Measurements from ENCODE around the gene TEX44.
"Not testable (repeated sequence)": the region's sequence is repeated elsewhere in the genome, so short reads cannot be mapped to it uniquely, and the experiment has no call there.

TEX44 gene

DNA sequence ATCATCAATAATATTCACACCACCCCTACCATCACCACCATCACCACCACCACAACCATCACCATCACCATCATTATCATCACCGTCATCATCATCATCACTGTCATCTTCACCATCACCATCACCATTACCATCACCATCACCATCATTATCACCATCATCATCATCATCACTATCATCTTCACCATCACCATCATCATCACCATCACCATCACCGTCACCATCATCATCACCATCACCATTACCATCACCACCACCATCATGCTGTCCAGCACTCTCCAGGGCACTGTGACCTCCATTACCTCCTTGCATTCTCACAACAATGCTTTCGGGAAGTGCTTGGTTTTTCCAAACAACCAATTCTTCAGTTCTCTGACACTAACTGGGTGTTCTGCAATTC lies 13.1 kb upstream of the TEX44 start:
- H3K27ac ChIP-seq (ENCODE audit: low read length), result no peak overlapping the region
- H3K36me3 ChIP-seq (replicated peaks; ENCODE audit: low read depth, low read length), result no peaks in the 10 kb centered on the region
- H4K20me1 ChIP-seq (ENCODE audit: insufficient read depth, low read length), result no peaks in the 10 kb centered on the region

DNA sequence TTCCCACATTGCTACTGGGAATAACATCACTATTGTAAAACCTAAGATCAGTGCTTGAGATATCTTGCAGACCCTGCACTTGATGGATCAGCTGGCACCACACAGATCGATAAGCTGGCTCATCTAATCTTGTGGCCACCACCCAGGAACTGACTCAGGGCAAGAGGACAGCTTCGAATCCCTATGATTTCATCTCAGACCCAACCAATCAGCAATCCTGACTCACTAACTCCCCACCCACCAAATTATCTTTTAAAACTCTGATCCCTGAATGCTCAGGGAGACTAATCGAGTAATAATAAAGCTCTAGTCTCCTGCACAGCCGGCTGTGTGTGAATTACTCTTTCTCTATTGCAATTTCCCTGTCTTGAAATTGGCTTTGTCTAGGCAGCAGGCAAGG lies 11.3 kb upstream of the TEX44 start:
- no peaks in the 10 kb centered on the region for H3K36me3 ChIP-seq (replicated peaks; ENCODE audit: low read depth, low read length)
- no peak overlapping the region for H3K9ac ChIP-seq (ENCODE audit: low read length)
- no peak overlapping the region for H2AFZ ChIP-seq (ENCODE audit: low read depth, low read length)
- H3K9me3 ChIP-seq (ENCODE audit: insufficient read depth, low read length), result no peaks in the 10 kb centered on the region
- no peak overlapping the region for H3K4me3 ChIP-seq (ENCODE audit: low read length)
- H3K79me2 ChIP-seq (ENCODE audit: low read length), result no peaks in the 10 kb centered on the region
- no peak overlapping the region for H3K4me2 ChIP-seq (ENCODE audit: low read length)
- H4K20me1 ChIP-seq (ENCODE audit: insufficient read depth, low read length), result no peaks in the 10 kb centered on the region
- no peaks in the 10 kb centered on the region for H3K4me1 ChIP-seq (ENCODE audit: low read length)
- no peaks in the 10 kb centered on the region for H3K27me3 ChIP-seq (ENCODE audit: low read depth, low read length)
- no peak overlapping the region for H3K27ac ChIP-seq (ENCODE audit: low read length)
- no peak for TF ChIP-seq EZH2phosphoT487 (IDR thresholded peaks at IDR 0.05; ENCODE audit: low read depth)
- TF ChIP-seq, protein P1, sequence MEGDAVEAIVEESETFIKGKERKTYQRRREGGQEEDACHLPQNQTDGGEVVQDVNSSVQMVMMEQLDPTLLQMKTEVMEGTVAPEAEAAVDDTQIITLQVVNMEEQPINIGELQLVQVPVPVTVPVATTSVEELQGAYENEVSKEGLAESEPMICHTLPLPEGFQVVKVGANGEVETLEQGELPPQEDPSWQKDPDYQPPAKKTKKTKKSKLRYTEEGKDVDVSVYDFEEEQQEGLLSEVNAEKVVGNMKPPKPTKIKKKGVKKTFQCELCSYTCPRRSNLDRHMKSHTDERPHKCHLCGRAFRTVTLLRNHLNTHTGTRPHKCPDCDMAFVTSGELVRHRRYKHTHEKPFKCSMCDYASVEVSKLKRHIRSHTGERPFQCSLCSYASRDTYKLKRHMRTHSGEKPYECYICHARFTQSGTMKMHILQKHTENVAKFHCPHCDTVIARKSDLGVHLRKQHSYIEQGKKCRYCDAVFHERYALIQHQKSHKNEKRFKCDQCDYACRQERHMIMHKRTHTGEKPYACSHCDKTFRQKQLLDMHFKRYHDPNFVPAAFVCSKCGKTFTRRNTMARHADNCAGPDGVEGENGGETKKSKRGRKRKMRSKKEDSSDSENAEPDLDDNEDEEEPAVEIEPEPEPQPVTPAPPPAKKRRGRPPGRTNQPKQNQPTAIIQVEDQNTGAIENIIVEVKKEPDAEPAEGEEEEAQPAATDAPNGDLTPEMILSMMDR (IDR thresholded peaks at IDR 0.05; ENCODE audit: low read depth, low read length), result no peak

More for the DNA sequence above, 13.1 kb upstream of the TEX44 start:
- no peak overlapping the region for H3K4me2 ChIP-seq (ENCODE audit: low read length)
- H2AFZ ChIP-seq (ENCODE audit: low read depth, low read length), result no peak overlapping the region
- H3K9me3 ChIP-seq (ENCODE audit: insufficient read depth, low read length), result no peaks in the 10 kb centered on the region
- no peaks in the 10 kb centered on the region for H3K4me1 ChIP-seq (ENCODE audit: low read length)
- no peak for TF ChIP-seq EZH2phosphoT487 (IDR thresholded peaks at IDR 0.05; ENCODE audit: low read depth)
- TF ChIP-seq, protein P1 (IDR thresholded peaks at IDR 0.05; ENCODE audit: low read depth, low read length), result no peak
- H3K9ac ChIP-seq (ENCODE audit: low read length), result no peak overlapping the region
- no peaks in the 10 kb centered on the region for H3K79me2 ChIP-seq (ENCODE audit: low read length)
- no peaks in the 10 kb centered on the region for H3K27me3 ChIP-seq (ENCODE audit: low read depth, low read length)
- H3K4me3 ChIP-seq (ENCODE audit: low read length), result no peak overlapping the region

DNA sequence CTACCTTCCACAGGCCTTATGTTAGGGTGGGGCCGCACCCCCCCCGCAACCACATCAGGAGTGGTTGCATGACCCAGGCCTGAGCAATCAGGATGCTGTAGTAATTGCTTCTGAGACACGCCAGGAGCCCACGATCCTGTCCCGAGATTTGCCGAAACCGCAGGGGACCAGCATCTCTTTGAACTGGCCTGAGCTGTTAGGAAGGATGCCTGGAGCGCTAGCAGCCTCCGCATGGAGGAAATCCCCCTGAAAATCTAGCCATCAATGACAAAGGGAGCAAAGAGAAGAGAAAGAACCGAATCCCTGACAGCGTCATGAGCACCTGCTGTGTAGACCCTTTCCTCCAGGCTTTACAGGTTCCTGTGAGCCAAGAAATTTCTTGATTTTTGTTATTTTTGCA lies 8.7 kb upstream of the TEX44 start:
- no peak overlapping the region for H2AFZ ChIP-seq (ENCODE audit: low read depth, low read length)
- H3K27ac ChIP-seq (ENCODE audit: low read length), result no peak overlapping the region
- H3K27me3 ChIP-seq (ENCODE audit: low read depth, low read length), result no peaks in the 10 kb centered on the region
- H3K4me2 ChIP-seq (ENCODE audit: low read length), result no peak overlapping the region
- H3K36me3 ChIP-seq (replicated peaks; ENCODE audit: low read depth, low read length), result no peaks in the 10 kb centered on the region
- no peaks in the 10 kb centered on the region for H3K79me2 ChIP-seq (ENCODE audit: low read length)
- H3K4me1 ChIP-seq (ENCODE audit: low read length), result no peaks in the 10 kb centered on the region
- no peaks in the 10 kb centered on the region for H4K20me1 ChIP-seq (ENCODE audit: insufficient read depth, low read length)
- H3K4me3 ChIP-seq (ENCODE audit: low read length), result no peak overlapping the region
- H3K9me3 ChIP-seq (ENCODE audit: insufficient read depth, low read length), result no peaks in the 10 kb centered on the region
- H3K9ac ChIP-seq (ENCODE audit: low read length), result no peak overlapping the region
- TF ChIP-seq EZH2phosphoT487 (IDR thresholded peaks at IDR 0.05; ENCODE audit: low read depth), result no peak
- TF ChIP-seq, protein P1 (IDR thresholded peaks at IDR 0.05; ENCODE audit: low read depth, low read length), result no peak

DNA sequence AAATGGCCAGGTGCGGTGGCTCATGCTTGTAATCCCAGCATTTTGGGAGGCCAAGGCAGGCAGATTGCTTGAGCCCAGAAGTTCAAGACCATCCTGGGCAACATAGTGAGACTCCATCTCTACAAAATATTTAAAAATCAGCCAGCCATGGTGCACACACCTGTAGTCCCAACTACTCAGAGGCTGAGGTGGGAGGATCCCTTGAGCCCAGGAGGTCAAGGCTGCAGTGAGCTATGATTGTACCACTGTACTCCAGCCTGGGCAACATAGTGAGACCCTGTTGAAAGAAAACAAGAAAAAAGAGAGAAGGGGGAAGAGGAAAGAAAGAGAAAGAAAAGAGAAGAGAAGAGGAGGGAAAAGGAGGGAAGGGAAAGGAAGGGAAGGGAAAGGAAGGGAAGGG lies 4.9 kb upstream of the TEX44 start:
- H4K20me1 ChIP-seq (ENCODE audit: insufficient read depth, low read length); H3K79me2 ChIP-seq (ENCODE audit: low read length): not testable (repeated sequence)

DNA sequence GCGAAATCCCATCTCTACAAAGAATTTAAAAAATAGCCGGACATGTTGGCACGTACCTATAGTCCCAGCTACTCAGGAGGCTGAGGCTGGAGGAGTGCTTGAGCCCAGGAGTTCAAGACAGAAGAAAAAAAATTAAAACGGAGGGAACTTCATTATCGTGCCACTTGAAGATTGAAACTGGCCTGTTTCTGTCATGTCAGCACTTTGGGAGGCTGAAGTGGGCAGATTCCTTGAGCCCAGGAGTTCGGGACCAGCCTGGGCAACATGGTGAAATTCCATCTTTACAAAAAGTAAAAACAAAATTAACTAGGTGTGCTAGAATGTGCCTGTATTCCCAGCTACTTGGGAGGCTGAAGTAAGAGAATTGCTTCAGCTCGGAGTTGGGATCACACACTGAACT lies 3.0 kb upstream of the TEX44 start:
- Histone ChIP-seq H3K36me3 (replicated peaks; ENCODE audit: low read depth, low read length) (no peaks in the 10 kb centered on the region), H3K4me2 (ENCODE audit: low read length) (no peak overlapping the region), H3K9ac (ENCODE audit: low read length) (no peak overlapping the region), H3K27ac (ENCODE audit: low read length) (no peak overlapping the region), H3K79me2 (ENCODE audit: low read length) (no peaks in the 10 kb centered on the region), H4K20me1 (ENCODE audit: insufficient read depth, low read length) (no peaks in the 10 kb centered on the region), H2AFZ (ENCODE audit: low read depth, low read length) (no peak overlapping the region), H3K4me3 (ENCODE audit: low read length) (no peak overlapping the region), H3K9me3 (ENCODE audit: insufficient read depth, low read length) (no peaks in the 10 kb centered on the region), H3K27me3 (ENCODE audit: low read depth, low read length) (no peaks in the 10 kb centered on the region), H3K4me1 (ENCODE audit: low read length) (peaks cover 3% of the 10 kb centered on the region)
- TF ChIP-seq EZH2phosphoT487 (IDR thresholded peaks at IDR 0.05; ENCODE audit: low read depth), result no peak
- TF ChIP-seq, protein P1 (IDR thresholded peaks at IDR 0.05; ENCODE audit: low read depth, low read length), result no peak

More for the DNA sequence above, 4.9 kb upstream of the TEX44 start:
- not testable (repeated sequence) for H3K4me3 ChIP-seq (ENCODE audit: low read length); H3K9me3 ChIP-seq (ENCODE audit: insufficient read depth, low read length); H3K36me3 ChIP-seq (replicated peaks; ENCODE audit: low read depth, low read length); H2AFZ ChIP-seq (ENCODE audit: low read depth, low read length); H3K27me3 ChIP-seq (ENCODE audit: low read depth, low read length); H3K4me1 ChIP-seq (ENCODE audit: low read length); H3K9ac ChIP-seq (ENCODE audit: low read length); H3K4me2 ChIP-seq (ENCODE audit: low read length); H3K27ac ChIP-seq (ENCODE audit: low read length)
